ENCODE data around the gene ZFP36L2.

DNA sequence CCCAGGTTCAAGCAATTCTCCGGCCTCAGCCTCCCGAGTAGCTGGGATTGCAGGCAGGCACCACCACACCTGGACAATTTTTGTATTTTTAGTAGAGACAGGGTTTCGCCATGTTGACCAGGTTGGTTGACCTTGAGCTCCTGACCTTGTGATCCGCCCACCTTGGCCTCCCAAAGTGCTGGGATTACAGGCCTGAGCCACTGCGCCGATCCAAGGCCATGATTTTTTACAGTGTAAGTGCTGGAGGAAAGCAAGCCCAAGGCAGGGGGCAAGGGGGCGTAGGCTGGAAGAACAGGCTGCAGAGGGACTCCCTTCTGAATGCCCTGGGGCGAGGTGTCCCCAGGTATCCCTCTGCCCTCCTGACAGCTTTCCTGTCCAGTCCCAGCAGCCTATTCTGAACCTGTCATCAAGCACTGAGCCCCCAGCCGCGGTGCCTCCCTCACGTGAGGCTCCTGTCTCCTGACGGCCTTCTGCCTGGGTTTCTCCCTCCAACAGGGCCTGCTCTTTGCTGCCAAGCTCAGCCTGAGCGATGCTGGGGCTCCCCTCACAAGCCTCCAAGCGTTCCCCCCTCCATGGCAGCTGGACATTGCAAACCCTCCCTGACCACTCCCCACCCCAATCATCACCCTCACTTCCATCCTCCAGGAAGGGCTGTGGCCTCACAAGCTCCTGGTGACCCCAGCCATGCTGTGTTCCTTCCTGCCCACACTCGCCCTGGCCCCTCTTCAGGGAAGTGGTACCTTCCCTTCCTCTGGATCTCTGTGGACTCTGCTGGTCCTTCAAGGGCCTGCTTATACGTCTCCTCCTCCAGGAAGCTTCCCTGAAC lies 37.6 kb downstream of the ZFP36L2 start:
- TF ChIP-seq, protein P1, sequence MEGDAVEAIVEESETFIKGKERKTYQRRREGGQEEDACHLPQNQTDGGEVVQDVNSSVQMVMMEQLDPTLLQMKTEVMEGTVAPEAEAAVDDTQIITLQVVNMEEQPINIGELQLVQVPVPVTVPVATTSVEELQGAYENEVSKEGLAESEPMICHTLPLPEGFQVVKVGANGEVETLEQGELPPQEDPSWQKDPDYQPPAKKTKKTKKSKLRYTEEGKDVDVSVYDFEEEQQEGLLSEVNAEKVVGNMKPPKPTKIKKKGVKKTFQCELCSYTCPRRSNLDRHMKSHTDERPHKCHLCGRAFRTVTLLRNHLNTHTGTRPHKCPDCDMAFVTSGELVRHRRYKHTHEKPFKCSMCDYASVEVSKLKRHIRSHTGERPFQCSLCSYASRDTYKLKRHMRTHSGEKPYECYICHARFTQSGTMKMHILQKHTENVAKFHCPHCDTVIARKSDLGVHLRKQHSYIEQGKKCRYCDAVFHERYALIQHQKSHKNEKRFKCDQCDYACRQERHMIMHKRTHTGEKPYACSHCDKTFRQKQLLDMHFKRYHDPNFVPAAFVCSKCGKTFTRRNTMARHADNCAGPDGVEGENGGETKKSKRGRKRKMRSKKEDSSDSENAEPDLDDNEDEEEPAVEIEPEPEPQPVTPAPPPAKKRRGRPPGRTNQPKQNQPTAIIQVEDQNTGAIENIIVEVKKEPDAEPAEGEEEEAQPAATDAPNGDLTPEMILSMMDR (conservative IDR thresholded peaks at IDR 0.05; ENCODE audit: low read depth in 2 of 2), result no peak
- TF ChIP-seq ZNF331 (CRISPR knock-in tag; IDR thresholded peaks at IDR 0.05; ENCODE audit: low read depth) (no peak), EZH2 (IDR thresholded peaks at IDR 0.05; ENCODE audit: low read depth, unreplicated experiment) (no peak), POLR2AphosphoS5 (IDR thresholded peaks at IDR 0.05; ENCODE audit: low read depth) (no peak), CREB1 (CRISPR knock-in tag; IDR thresholded peaks at IDR 0.05; ENCODE audit: low read depth) (no peak), NANOG (IDR thresholded peaks at IDR 0.05; ENCODE audit: borderline replicate concordance) (no peak), EZH2phosphoT487 (IDR thresholded peaks at IDR 0.05; ENCODE audit: unreplicated experiment) (no peak), JUNB (IDR thresholded peaks at IDR 0.05; ENCODE audit: unreplicated experiment) (no peak)
- TF ChIP-seq, protein P2, sequence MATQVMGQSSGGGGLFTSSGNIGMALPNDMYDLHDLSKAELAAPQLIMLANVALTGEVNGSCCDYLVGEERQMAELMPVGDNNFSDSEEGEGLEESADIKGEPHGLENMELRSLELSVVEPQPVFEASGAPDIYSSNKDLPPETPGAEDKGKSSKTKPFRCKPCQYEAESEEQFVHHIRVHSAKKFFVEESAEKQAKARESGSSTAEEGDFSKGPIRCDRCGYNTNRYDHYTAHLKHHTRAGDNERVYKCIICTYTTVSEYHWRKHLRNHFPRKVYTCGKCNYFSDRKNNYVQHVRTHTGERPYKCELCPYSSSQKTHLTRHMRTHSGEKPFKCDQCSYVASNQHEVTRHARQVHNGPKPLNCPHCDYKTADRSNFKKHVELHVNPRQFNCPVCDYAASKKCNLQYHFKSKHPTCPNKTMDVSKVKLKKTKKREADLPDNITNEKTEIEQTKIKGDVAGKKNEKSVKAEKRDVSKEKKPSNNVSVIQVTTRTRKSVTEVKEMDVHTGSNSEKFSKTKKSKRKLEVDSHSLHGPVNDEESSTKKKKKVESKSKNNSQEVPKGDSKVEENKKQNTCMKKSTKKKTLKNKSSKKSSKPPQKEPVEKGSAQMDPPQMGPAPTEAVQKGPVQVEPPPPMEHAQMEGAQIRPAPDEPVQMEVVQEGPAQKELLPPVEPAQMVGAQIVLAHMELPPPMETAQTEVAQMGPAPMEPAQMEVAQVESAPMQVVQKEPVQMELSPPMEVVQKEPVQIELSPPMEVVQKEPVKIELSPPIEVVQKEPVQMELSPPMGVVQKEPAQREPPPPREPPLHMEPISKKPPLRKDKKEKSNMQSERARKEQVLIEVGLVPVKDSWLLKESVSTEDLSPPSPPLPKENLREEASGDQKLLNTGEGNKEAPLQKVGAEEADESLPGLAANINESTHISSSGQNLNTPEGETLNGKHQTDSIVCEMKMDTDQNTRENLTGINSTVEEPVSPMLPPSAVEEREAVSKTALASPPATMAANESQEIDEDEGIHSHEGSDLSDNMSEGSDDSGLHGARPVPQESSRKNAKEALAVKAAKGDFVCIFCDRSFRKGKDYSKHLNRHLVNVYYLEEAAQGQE (IDR thresholded peaks at IDR 0.05; ENCODE audit: unreplicated experiment), result no peak
- TF ChIP-seq, protein P3, sequence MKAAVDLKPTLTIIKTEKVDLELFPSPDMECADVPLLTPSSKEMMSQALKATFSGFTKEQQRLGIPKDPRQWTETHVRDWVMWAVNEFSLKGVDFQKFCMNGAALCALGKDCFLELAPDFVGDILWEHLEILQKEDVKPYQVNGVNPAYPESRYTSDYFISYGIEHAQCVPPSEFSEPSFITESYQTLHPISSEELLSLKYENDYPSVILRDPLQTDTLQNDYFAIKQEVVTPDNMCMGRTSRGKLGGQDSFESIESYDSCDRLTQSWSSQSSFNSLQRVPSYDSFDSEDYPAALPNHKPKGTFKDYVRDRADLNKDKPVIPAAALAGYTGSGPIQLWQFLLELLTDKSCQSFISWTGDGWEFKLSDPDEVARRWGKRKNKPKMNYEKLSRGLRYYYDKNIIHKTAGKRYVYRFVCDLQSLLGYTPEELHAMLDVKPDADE (IDR thresholded peaks at IDR 0.05), result no peak

Measured in GM23338 (cell line).